Transverse colon (tissue), 4 donors: ENCODE data around the gene MYLK. TPM values are rescaled to one million over a fixed set of nuclear protein-coding genes. Genes with fewer than 3 reads are reported as not detected.
A peak's percentile ranks its signal among the peaks of the same experiment; 100 is the strongest.
"Not testable (repeated sequence)": the region's sequence is repeated elsewhere in the genome, so short reads cannot be mapped to it uniquely, and the experiment has no call there.

Source experiments
- DNase-seq: peaks from one replicate; pipeline ENCODE4 v3.0.0-alpha.2; 2019
- H3K27ac ChIP-seq, 4 donors: fragments of 200-600 bp; sonication (generic); 2 replicates each; pipeline ENCODE4 v1.5.1; 2016 to 2018; ENCODE audit warnings: inconsistent platforms in 4 of 4
- H3K27me3 ChIP-seq: fragments of 200-600 bp; sonication (generic); 2 replicates; pipeline ENCODE4 v1.5.1; 2017; ENCODE audit warnings: inconsistent platforms
- H3K36me3 ChIP-seq, 4 donors: fragments of 200-600 bp; sonication (generic); 2 replicates each; pipeline ENCODE4 v1.5.1; 2017 to 2019; ENCODE audit warnings: inconsistent platforms in 4 of 4
- H3K4me1 ChIP-seq, 4 donors: fragments of 200-600 bp; sonication (generic); 2 replicates each; pipeline ENCODE4 v1.5.1; 2017 to 2020; ENCODE audit warnings: inconsistent platforms in 4 of 4
- H3K4me3 ChIP-seq, 4 donors: fragments of 200-600 bp; sonication (generic); 1 replicate in 1 of 4; 2 replicates in 3 of 4; pipeline versions ENCODE4 v1.5.1 to v1.6.1; 2017 to 2019; ENCODE audit warnings: inconsistent platforms in 4 of 4
- H3K9me3 ChIP-seq, 2 donors: fragments of 200-600 bp; sonication (generic); 2 replicates each; pipeline ENCODE4 v1.5.1; 2017 to 2019; ENCODE audit warnings: inconsistent platforms in 2 of 2
- CTCF ChIP-seq, 5 experiments: fragments of 200-600 bp in 3 of 5; fragments of 450-650 bp in 2 of 5; sonication (generic) in 3 of 5; IDR thresholded peaks; 1 replicate in 2 of 5; 2 replicates in 3 of 5; pipeline ENCODE4 v1.5.1; 2016 to 2017; ENCODE audit warnings: antibody characterized with exemption in 5 of 5, inconsistent platforms in 3 of 5, mild to moderate bottlenecking in 2 of 5, moderate library complexity in 1 of 5
- EP300 ChIP-seq: sonication (generic); formaldehyde crosslinking; IDR thresholded peaks from one replicate; pipeline ENCODE4 v1.6.1; 2017; ENCODE audit warnings: antibody characterized with exemption, low read depth
- POLR2A ChIP-seq: fragments of 450-650 bp; IDR thresholded peaks from one replicate; pipeline ENCODE4 v1.6.1; 2016; ENCODE audit warnings: antibody characterized with exemption, mild to moderate bottlenecking, moderate library complexity
- POLR2AphosphoS5 ChIP-seq, 3 donors: sonication (generic); formaldehyde crosslinking; IDR thresholded peaks; one replicate each; pipeline ENCODE4 v1.6.1; 2016; ENCODE audit warnings: antibody characterized with exemption in 3 of 3
- WGBS, 2 donors: methylation state at CpG; one replicate each; pipeline ENCODE4 v1.1.5; 2018; ENCODE audit warnings: low coverage in 1 of 2; 5-methylcytosine and 5-hydroxymethylcytosine counted together
- in situ Hi-C, 4 donors: fragments of 200-750 bp; cut with MboI; loops; one replicate each; pipeline versions ENCODE4 v1.15.0 to v1.15.1; 2017; ENCODE audit warnings: low sequenced_read_pairs in 3 of 4, low pct_ligation_motif_present in 1 of 4, low pct_unique_long_range_greater_than_20kb in 1 of 4
- intact Hi-C: fragments of 100-400 bp; cut with DNase I; formaldehyde crosslinking; loops from one replicate; pipeline ENCODE4 v1.15.1; 2023; ENCODE audit warnings: low total_unique reads
- total RNA-seq, 4 donors: library from RNA; depleted of rRNA; stranded (reverse); fragments of >200 nt; gene quantifications; one replicate each; pipeline ENCODE4 v1.1.0, GENCODE V29; 2016

MYLK gene
- total RNA-seq, 4 donors from 2014 or later: 230 to 527 (median 349) TPM

- TF ChIP-seq EP300: no peak
- no peak for TF ChIP-seq POLR2A
- no peak for TF ChIP-seq CTCF (IDR thresholded peaks at IDR 0.05)
- TF ChIP-seq POLR2AphosphoS5 (IDR thresholded peaks at IDR 0.05): no peak
- in situ Hi-C loops (no loop called here), intact Hi-C loops (loop anchor here (5.0 kb wide), 1 partner anchor 80 kb away; no protein-coding TSS in a partner anchor)
- H3K27me3 ChIP-seq: no peaks in the 10 kb centered on the region
- peaks cover 5 to 25% (median 8%) of the 10 kb centered on the region in 4 donors for H3K4me1 ChIP-seq
- H3K4me3 ChIP-seq: no peak overlapping the region
- peak overlapping the region in 3 of 4 donors; percentile 39 to 63 (median 43) for H3K27ac ChIP-seq
- no peaks in the 10 kb centered on the region for H3K9me3 ChIP-seq
- WGBS, 2 donors: 59% methylated on average over 5 of the region's 5 CpGs
- H3K36me3 ChIP-seq: no peaks in the 10 kb centered on the region
- DNase-seq: no peak
Measured at GRCh38 chr3:123722456-123722855, 161.7 kb downstream of the MYLK start.

GRCh38 chr3:123722021-123722420, 162.1 kb downstream of the MYLK start:
- TF ChIP-seq POLR2AphosphoS5 (IDR thresholded peaks at IDR 0.05): no peak
- no peak for TF ChIP-seq POLR2A
- TF ChIP-seq CTCF (IDR thresholded peaks at IDR 0.05): no peak
- TF ChIP-seq EP300: no peak
- no peaks in the 10 kb centered on the region for H3K36me3 ChIP-seq
- in situ Hi-C loops: no loop called here
- no peaks in the 10 kb centered on the region for H3K9me3 ChIP-seq
- intact Hi-C loops: loop anchor here (5.0 kb wide), 1 partner anchor 80 kb away; no protein-coding TSS in a partner anchor
- peaks cover 5 to 25% (median 8%) of the 10 kb centered on the region in 4 donors for H3K4me1 ChIP-seq
- DNase-seq: no peak
- peak overlapping the region in 2 of 4 donors; percentile 43 to 63 for H3K27ac ChIP-seq
- no peaks in the 10 kb centered on the region for H3K27me3 ChIP-seq
- 67 to 72% methylated on average over 1 to 5 of the region's 10 CpGs for WGBS, 2 donors
- H3K4me3 ChIP-seq: no peak overlapping the region

- H3K4me1 ChIP-seq: peaks cover 5 to 25% (median 8%) of the 10 kb centered on the region in 4 donors
- H3K36me3 ChIP-seq, H3K4me3 ChIP-seq, H3K9me3 ChIP-seq, H3K27me3 ChIP-seq, in situ Hi-C loops, DNase-seq: not testable (repeated sequence)
- intact Hi-C loops: loop anchor here (5.0 kb wide), 1 partner anchor 79 kb away; no protein-coding TSS in a partner anchor
- H3K27ac ChIP-seq: peak overlapping the region; percentile 56 to 87 (median 80)
- WGBS, 2 donors: 76% methylated on average over 9 of the region's 10 CpGs; no CpG with 5 or more reads in 1 of the 2 donors
Measured at GRCh38 chr3:123721095-123721689, 162.9 kb downstream of the MYLK start.

- Histone ChIP-seq H3K4me1 (peaks cover 5 to 25% (median 8%) of the 10 kb centered on the region in 4 donors), H3K4me3 (no peak overlapping the region), H3K27ac (peak overlapping the region; percentile 56 to 87 (median 80)), H3K27me3 (no peaks in the 10 kb centered on the region), H3K36me3 (no peaks in the 10 kb centered on the region), H3K9me3 (no peaks in the 10 kb centered on the region)
- no peak for DNase-seq
- in situ Hi-C loops (no loop called here), intact Hi-C loops (loop anchor here (5.0 kb wide), 1 partner anchor 78 kb away; no protein-coding TSS in a partner anchor)
- WGBS, 2 donors: 59% methylated on average over 6 of the region's 6 CpGs; no CpG with 5 or more reads in 1 of the 2 donors
- TF ChIP-seq EP300 (no peak), POLR2AphosphoS5 (IDR thresholded peaks at IDR 0.05) (no peak), POLR2A (no peak), CTCF (IDR thresholded peaks at IDR 0.05) (no peak)
Measured at GRCh38 chr3:123720638-123721037, 163.5 kb downstream of the MYLK start.
